Putamen (tissue), 1 donor: Measurements from ENCODE around the gene MOB3A.

Experiments used
- DNase-seq: peaks from one replicate; pipeline ENCODE4 v3.0.0-alpha.2; 2016; ENCODE audit warnings: low spot score

The MOB3A gene

GRCh38 chr19:2081873-2082810 is 14.0 kb downstream of the MOB3A start:
- DNase-seq: no peak

- DNase-seq: no peak
These were observed 15.7 kb downstream of the MOB3A start for GRCh38 chr19:2080336-2080988.

GRCh38 chr19:2079865-2080301 is 16.2 kb downstream of the MOB3A start:
- DNase-seq: no peak

GRCh38 chr19:2079076-2079864 is 16.9 kb downstream of the MOB3A start:
- DNase-seq: no peak

GRCh38 chr19:2077833-2078619 is 18.1 kb downstream of the MOB3A start:
- no peak for DNase-seq

- no peak for DNase-seq
These were observed 18.7 kb downstream of the MOB3A start for GRCh38 chr19:2077398-2077797.

GRCh38 chr19:2076526-2076944 is 19.6 kb downstream of the MOB3A start:
- no peak for DNase-seq

- DNase-seq: no peak
These were observed 23.2 kb downstream of the MOB3A start for GRCh38 chr19:2072757-2073551.

GRCh38 chr19:2070986-2071673 is 25.0 kb downstream of the MOB3A start:
- DNase-seq: no peak

- DNase-seq: no peak
These were observed 25.7 kb downstream of the MOB3A start for GRCh38 chr19:2070436-2070827.

GRCh38 chr19:2064788-2065524 is 31.2 kb downstream of the MOB3A start:
- DNase-seq: no peak

- DNase-seq: no peak
These were observed 31.7 kb downstream of the MOB3A start for GRCh38 chr19:2064395-2064787.

GRCh38 chr19:2063824-2064223 is 32.3 kb downstream of the MOB3A start:
- no peak for DNase-seq

GRCh38 chr19:2062770-2063169 is 33.4 kb downstream of the MOB3A start:
- DNase-seq: no peak

- DNase-seq: no peak
These were observed 33.8 kb downstream of the MOB3A start for GRCh38 chr19:2062389-2062729.

- DNase-seq: peak; percentile 98
These were observed 34.4 kb downstream of the MOB3A start for GRCh38 chr19:2061495-2062388.

GRCh38 chr19:2060884-2061494 is 35.1 kb downstream of the MOB3A start:
- no peak for DNase-seq
